ENCODE results near the gene GADD45GIP1.
"Not testable (repeated sequence)": the region's sequence is repeated elsewhere in the genome, so short reads cannot be mapped to it uniquely, and the experiment has no call there.

GRCh38 chr19:12957389-12957952 is 448 bp upstream of the GADD45GIP1 start:
- TF ChIP-seq CTCF (IDR thresholded peaks at IDR 0.05); CHD2 (IDR thresholded peaks at IDR 0.05; ENCODE audit: low read length, partially characterized antibody); POLR2A (IDR thresholded peaks at IDR 0.05; ENCODE audit: low read length); RFX5 (IDR thresholded peaks at IDR 0.05); BHLHE40 (IDR thresholded peaks at IDR 0.05; ENCODE audit: low read depth, low read length); REST (IDR thresholded peaks at IDR 0.05); CEBPB (IDR thresholded peaks at IDR 0.05); RNF2 (IDR thresholded peaks at IDR 0.05; ENCODE audit: borderline replicate concordance, low read depth); BCL3 (IDR thresholded peaks at IDR 0.05); PBX3 (IDR thresholded peaks at IDR 0.05); HDAC2 (IDR thresholded peaks at IDR 0.05): not testable (repeated sequence)
- 0 out of 5 replicates have a peak, but pooled peaks of 1 of the 2 experiments have one; percentile 7 for TF ChIP-seq JUN (IDR thresholded peaks at IDR 0.05)
